Measurements from ENCODE around the gene CHRNB1.

Gene CHRNB1

GRCh38 chr17:7479213-7480088 is 34.6 kb downstream of the CHRNB1 start, which contains the start of gene ZBTB4 (continued):
- peak; percentile 91 for TF ChIP-seq ZBTB6 (tag by site-specific recombination; IDR thresholded peaks at IDR 0.05)
- TF ChIP-seq ZNF645 (tag by site-specific recombination; IDR thresholded peaks at IDR 0.05), result no peak
- no peak for TF ChIP-seq ZNF707 (tag by site-specific recombination; IDR thresholded peaks at IDR 0.05)
- no peak for TF ChIP-seq ZNF266 (tag by site-specific recombination; IDR thresholded peaks at IDR 0.05; ENCODE audit: low read depth)
- TF ChIP-seq PRDM2 (tag by site-specific recombination; IDR thresholded peaks at IDR 0.05; ENCODE audit: borderline replicate concordance), result no peak
- TF ChIP-seq ZNF654 (tag by site-specific recombination; IDR thresholded peaks at IDR 0.05; ENCODE audit: low read depth), result no peak
- 0 out of 2 replicates have a peak, but pooled peaks have one; percentile 28 for TF ChIP-seq INSM2 (tag by site-specific recombination; IDR thresholded peaks at IDR 0.05)
- 0 out of 2 replicates have a peak, but pooled peaks have one; percentile 6 for TF ChIP-seq ZNF596 (tag by site-specific recombination; IDR thresholded peaks at IDR 0.05)
- TF ChIP-seq ZNF585B (tag by site-specific recombination; IDR thresholded peaks at IDR 0.05), result no peak
- peak; percentile 73; the same call in 1 of the 2 replicates for TF ChIP-seq ZNF398 (tag by site-specific recombination; IDR thresholded peaks at IDR 0.05)
- no peak for TF ChIP-seq ZNF529 (tag by site-specific recombination; IDR thresholded peaks at IDR 0.05; ENCODE audit: insufficient replicate concordance)
- no peak for TF ChIP-seq ZNF214 (tag by site-specific recombination; IDR thresholded peaks at IDR 0.05; ENCODE audit: borderline replicate concordance)
- TF ChIP-seq ZBTB11 (tag by site-specific recombination; conservative IDR thresholded peaks at IDR 0.05; ENCODE audit: low read depth), result no peak
- no peak for TF ChIP-seq ZNF23 (tag by site-specific recombination; IDR thresholded peaks at IDR 0.05; ENCODE audit: borderline replicate concordance)
- TF ChIP-seq HIC1 (tag by site-specific recombination; IDR thresholded peaks at IDR 0.05), result no peak
- TF ChIP-seq ZNF112 (tag by site-specific recombination; IDR thresholded peaks at IDR 0.05), result no peak
- no peak for TF ChIP-seq ZNF514 (tag by site-specific recombination; IDR thresholded peaks at IDR 0.05)
- TF ChIP-seq ZNF670 (tag by site-specific recombination; IDR thresholded peaks at IDR 0.05; ENCODE audit: low read depth), result no peak
- TF ChIP-seq MZF1 (tag by site-specific recombination; IDR thresholded peaks at IDR 0.05; ENCODE audit: borderline replicate concordance), result no peak
- TF ChIP-seq MEIS1 (CRISPR knock-in tag; IDR thresholded peaks at IDR 0.05; ENCODE audit: borderline replicate concordance), result no peak
